KG1 (cell line): ENCODE results near the gene TBC1D22A.

Experiments used
- DNase-seq: peaks from one replicate; lab custom pipeline; 2025; lab: John Stamatoyannopoulos, UW

Gene TBC1D22A

GRCh38 chr22:46795845-46796565, 33.6 kb downstream of the TBC1D22A start:
- no peak for DNase-seq

DNA sequence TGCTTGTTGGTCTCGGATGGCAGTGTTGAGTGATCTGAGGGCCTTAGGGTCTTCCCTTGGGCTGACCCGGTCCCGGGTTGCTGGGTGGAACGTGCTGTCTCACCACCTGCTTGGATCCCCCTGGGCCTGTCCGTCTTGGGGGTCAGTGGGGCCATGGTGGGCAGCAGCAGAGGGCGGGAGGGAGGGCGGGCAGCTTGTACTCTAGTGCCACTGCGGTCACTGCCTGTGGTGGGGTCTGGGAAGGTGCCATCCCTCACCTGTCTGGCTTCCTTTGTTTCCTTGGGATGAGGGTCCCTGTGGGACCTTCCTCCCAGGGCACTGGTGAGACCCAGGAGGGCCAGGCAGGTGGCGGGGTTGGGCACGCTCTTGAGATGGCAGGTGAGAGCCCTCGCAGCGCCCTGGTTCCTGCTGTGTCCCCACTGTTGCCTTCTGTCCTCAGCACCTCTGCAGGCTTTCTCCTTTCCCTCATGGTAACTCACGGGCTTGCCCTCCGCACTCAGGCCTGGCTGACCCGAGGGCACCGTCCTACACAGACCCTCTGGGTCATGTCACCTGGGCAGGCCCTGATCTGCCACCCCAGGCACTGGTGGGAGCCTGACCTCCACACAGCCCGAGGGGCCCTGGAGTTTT, 34.2 kb downstream of the TBC1D22A start:
- DNase-seq, result no peak

DNA sequence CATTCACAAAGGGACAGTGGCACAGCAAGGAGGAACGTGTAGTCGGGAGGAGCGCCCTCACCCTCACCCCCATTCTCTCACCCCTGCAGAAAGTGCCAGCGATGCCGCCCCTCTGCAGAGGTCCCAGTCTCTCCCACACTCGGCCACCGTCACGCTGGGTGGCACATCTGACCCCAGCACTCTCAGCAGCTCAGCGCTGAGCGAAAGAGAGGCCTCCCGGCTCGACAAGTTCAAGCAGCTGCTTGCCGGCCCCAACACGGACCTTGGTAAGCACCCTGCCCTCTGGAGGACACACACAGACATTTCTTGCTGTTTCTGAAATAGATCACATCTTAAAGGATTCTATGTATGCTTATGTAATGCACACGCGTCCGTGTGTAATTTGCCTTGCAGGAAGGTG, 34.9 kb downstream of the TBC1D22A start:
- DNase-seq, result no peak

DNA sequence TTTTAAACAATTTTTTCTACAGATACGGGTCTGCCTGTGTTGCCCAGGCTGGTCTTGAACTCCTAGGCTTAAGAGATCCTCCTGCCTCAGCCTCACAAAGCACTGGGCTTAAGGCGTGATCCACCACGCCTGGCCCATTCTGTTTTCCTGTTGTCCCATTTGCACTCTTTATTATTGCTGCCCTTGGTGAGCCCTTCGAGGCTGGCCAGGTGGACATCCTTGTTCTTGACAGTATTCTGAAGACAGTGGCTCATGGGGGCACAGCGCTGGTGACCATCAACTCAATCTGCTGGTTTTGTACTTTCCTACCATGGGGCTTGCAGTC, 35.6 kb downstream of the TBC1D22A start:
- DNase-seq, result no peak

DNA sequence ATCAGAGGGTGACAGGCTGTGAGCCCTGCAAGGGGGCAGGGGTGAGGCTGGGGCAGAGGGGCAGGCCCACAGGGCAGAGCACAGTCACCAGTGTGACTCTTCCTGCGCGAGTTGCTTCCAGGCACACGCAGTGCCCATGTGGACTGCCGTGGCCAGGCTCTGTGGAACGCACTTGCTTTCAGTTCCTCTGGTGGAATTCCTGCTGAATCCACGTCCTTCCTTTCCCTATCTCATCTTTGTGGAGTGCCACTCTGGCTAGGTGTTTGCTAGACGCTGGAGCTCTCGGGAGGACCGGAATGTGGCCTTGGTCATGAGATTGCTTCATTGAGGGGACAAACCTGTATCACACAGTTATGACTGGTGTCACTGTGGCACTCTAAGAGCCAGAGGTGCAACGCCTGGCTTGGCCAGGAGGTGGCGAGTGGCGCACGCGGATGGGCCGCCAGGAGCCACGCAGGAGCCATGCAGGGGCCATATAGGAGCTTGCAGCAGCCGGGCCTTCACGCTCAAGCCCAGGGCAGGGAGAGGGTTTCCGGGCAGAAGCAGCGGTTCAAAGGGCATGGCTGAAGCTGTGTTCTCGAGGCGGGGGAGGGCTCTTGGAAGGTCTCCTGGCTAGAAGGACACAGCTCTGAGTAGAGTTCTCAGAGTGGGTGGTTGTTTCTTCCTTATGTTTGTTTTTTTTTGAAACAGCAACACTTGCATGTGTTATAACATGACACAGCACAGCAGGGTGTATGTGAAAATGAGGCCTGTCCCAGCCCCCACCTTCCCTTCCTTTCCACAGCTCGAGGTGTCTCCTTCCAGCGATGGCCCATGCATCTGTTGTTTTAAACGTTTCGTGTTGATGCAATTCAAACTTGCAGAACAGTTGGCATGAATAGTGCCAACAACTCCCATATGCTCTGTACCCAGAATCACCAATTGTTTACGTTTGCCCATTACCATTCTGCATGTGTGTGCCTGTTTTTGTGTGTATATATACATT, 36.2 kb downstream of the TBC1D22A start:
- peak; percentile 48 for DNase-seq

- no peak for DNase-seq
These were observed 37.2 kb downstream of the TBC1D22A start for GRCh38 chr22:46799626-46800025.

DNA sequence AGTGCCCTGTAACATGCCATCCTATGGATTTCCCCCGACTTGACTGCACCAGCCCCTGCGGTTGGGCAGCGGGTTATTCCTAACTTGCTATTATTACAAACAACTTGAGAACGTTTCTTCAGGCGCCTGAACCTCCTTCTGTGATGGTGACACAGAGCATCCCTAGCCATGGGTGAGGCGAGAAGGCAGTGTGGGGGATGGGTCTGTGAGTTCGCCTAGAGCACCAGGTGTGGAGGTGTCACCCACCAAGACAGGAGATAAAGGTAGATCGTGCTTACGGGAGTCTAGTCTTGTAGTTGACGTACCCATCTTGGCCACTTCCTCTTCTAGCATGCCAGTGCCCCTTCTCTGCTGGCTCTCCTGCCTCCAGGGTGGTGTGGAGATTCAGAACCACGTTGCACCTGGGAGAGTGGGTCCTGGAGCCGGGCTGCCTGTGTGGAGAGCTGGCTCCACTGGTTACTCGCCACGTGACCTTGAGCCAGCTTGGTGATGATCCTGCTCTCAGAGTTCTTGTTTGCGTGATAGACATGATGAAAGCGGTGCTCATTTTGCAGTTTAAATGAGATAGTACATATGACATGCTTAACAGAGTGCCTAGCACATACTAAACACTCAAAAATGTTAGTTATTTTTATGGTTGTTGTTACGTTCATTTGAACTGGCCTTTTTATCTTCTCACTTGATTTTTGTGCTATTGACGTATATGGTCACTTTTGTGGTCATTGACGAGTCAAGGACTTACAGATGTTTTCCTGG, 37.8 kb downstream of the TBC1D22A start:
- DNase-seq, result no peak

DNA sequence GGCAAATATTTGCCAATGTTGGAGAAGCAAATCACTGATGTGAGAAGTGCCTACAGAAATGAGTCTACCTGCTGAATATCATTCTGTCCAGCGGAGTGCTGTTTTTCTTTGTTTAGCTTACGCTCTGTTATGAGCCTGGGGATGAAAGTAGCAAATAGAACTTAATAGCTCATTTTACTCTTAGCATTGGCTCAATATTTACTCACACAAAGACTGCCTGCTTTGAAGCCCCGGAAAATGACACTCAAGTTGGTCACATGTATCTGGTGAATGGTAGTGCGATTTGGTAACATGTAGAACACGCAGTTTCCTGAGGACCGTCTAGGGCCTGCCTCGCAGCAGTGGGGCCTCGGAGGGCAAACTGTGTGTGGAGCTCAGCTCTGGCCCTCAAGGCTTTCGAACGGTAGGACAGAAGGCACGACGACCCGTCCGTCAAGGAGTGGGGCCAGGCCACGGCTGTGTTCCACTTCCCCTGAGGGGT, 38.9 kb downstream of the TBC1D22A start:
- no peak for DNase-seq

DNA sequence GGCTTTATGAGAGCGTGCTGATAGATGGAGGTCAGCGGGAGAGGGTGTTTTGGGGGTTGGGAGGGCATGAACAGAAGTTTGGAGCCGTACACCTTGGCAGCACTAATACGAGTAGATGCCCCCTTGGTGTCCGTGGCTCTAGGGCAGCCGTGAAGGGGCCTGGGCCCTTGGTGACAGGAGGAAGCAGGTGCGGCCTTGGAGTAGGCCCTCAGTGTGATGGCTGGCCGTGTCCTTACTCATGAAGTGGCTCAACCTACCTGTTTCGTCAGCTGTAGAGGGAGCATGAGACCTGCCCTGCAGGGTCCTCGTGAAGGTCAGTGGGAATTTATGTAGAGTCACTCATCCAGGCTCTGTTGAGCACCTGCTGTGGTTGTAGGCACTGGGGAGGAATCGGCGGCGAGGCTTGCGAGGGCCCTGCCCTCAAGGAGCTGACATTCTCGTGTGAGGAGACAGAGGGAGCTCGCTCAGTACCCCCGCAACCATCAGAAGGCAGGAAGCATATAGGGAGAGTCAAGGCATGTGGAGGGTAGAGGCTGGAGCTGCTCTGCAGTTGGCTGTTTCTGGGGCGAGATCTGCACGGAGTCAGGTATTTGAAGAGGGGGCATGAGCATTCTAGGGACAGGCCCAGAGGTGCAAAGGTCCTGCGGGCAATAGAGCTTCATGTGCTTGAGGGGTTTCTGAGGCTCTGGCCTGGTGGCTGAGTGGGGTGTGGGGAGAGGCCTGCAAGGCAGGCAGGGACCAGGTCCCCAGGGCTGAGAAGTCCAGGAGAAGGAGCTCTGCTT, 39.6 kb downstream of the TBC1D22A start:
- no peak for DNase-seq

DNA sequence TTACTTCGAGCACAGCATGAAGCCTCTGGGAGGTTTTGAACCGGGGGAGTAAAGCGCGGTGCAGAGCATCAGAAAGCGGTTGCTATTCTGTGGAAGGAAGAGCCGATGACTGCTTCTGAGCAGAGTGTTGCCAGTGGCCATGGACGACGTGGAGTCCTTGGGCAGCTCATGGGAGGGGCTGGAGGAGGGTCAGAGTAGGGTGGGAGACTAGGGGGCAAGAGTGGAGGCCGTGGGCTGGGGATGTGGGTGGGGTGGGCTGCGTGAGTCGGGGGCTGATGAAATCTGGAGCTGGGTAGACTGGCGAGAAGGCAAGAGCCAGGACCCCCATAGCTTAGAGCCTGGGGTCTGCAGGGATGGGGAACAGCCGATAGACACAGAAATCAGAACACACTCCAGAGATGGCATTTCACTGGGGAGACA, 40.2 kb downstream of the TBC1D22A start:
- no peak for DNase-seq

GRCh38 chr22:46803031-46803880, 40.8 kb downstream of the TBC1D22A start:
- DNase-seq, result no peak

GRCh38 chr22:46803936-46804335, 41.5 kb downstream of the TBC1D22A start:
- DNase-seq, result no peak

GRCh38 chr22:46806794-46807193, 44.3 kb downstream of the TBC1D22A start:
- peak; percentile 6 for DNase-seq

DNA sequence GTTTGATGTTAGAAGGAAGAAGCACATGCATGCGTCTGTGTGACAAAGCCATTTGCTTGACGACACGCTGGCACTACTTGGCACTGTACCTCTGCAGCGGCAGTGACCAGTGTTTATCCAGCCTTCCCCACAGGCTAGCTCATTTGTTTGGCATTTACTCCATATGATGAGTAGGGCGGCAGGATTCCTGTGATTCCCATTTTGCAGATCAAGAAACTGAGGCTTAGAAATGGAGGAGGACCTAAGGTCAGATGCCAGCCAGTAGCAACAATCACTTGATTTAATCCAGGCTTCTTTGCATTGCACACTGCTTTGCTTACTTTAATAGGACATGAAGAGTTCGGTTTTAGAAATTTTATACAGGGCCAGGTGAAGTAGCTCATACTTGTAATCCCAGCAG, 45.0 kb downstream of the TBC1D22A start:
- no peak for DNase-seq

- no peak for DNase-seq
These were observed 46.9 kb downstream of the TBC1D22A start for GRCh38 chr22:46809153-46809885.

DNA sequence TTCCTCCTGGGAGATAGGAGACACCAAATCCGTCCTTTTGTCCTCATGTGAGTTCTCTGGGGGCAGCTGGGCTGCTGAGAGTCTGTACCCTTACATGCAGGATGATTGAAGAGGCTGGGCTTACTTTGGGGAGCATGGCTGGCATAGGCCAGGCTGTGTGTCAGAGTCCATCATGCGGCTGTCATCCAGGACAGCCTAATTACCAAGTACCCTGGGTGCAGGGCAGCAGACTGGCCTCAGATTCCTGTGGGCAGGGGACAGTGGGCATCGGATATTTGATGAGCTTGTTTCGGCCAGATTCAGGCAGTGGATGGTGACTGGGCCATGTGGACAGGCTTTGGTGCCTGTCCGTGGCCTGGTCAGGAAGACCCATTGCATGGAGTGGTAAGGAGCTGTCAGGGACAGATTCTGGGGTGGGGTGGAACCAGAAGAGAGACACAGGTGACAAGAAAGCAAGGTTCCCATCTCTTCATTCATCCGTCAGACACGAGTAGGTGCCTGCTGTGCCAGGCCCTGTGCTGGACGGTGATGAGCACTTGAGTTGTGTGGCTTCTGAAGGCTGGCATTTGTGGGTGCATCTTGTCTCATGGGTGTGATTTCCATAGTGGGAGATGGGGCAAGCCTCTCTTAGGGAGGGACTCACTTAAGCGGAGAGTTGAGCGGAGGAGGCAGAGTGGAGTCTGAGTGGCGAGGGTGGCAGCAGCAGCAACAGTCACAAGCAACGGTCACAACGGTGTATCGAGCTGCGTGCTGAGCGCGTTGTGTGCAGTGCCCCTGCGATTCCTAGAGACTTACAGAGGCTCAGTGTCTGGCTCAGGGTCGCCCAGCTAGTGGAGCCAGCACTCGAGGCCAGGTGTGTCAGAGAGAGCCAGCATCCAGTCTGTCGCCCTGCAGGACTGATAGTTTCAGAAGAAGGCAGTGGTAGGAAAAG, 48.7 kb downstream of the TBC1D22A start:
- no peak for DNase-seq

DNA sequence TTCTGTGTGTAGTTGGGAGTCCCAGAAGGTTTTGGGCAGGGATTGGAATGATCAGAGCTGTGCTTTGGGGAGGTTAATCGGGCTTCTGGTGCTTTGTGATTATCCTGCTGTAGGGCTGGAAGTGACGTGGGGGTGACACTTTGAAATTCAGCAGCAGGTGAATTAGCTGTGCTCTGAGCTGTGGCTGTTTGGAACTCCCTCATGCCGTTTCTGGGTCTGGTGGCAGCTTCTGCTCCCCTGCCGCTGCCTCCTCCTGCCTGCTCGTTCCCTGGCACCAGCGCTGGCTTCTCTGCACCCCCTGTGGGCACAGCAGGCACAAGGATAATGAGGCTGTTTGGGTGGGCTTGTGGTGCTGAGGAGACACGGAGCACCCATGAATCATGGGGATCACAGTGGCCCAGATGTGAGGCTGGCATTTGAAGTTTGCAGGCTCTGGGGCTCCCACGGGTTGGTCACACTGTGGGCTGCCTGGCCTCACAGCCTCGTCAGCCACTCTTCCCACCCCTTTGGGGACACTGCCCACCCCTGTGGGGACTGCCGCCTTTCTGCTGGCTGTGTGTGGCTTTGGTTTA, 49.7 kb downstream of the TBC1D22A start:
- no peak for DNase-seq

GRCh38 chr22:46812788-46813187, 50.3 kb downstream of the TBC1D22A start:
- no peak for DNase-seq
